Right lobe of liver (tissue), 6 donors: ENCODE results near the gene RALY. TPM values are rescaled to one million over a fixed set of nuclear protein-coding genes. Genes with fewer than 3 reads are reported as not detected.

Source experiments
- ATAC-seq, 4 donors: fragments of 200-7000 bp; cut with Tn5 transposase; one replicate each; pipeline ENCODE4 v1.9.1; 2020; ENCODE audit warnings: mild to moderate bottlenecking in 4 of 4, moderate library complexity in 4 of 4
- DNase-seq, 3 donors: peaks; one replicate each; pipeline ENCODE4 v3.0.0-alpha.2; 2020
- H3K27ac ChIP-seq, 3 donors: fragments of 200-600 bp; one replicate each; pipeline ENCODE4 v1.8.0; 2022
- H3K27me3 ChIP-seq, 2 donors: fragments of 200-600 bp; one replicate each; pipeline ENCODE4 v1.8.0; 2022
- H3K36me3 ChIP-seq, 4 donors: fragments of 200-600 bp; sonication (generic) in 1 of 4; one replicate each; pipeline versions ENCODE4 v1.5.1 to v1.8.0; 2017 to 2022; ENCODE audit warnings: control low read depth in 1 of 4
- H3K4me1 ChIP-seq, 4 donors: fragments of 200-600 bp; sonication (generic) in 1 of 4; one replicate each; pipeline versions ENCODE4 v1.5.1 to v1.8.0; 2017 to 2022; ENCODE audit warnings: control low read depth in 1 of 4
- H3K4me3 ChIP-seq, 3 donors: fragments of 200-600 bp; one replicate each; pipeline ENCODE4 v1.8.0; 2022
- H3K9me3 ChIP-seq, 4 donors: fragments of 200-600 bp; sonication (generic) in 1 of 4; one replicate each; pipeline versions ENCODE4 v1.5.1 to v1.8.0; 2017 to 2022; ENCODE audit warnings: control low read depth in 1 of 4
- CTCF ChIP-seq, 4 donors: fragments of 200-600 bp in 3 of 4; fragments of 450-650 bp in 1 of 4; IDR thresholded peaks; one replicate each; pipeline versions ENCODE4 v1.5.1 to v1.8.0; 2016 to 2022; ENCODE audit warnings: antibody characterized with exemption in 4 of 4, mild to moderate bottlenecking in 2 of 4
- POLR2A ChIP-seq: fragments of 450-650 bp; IDR thresholded peaks from one replicate; pipeline ENCODE4 v1.6.1; 2017; ENCODE audit warnings: antibody characterized with exemption, mild to moderate bottlenecking
- WGBS: methylation state at CpG from one replicate; pipeline ENCODE4 v1.1.6; 2018; ENCODE audit warnings: low coverage, low lambda C conversion rate; ENCODE audit not compliant: insufficient coverage; ENCODE audit errors: missing lambda C conversion rate; 5-methylcytosine and 5-hydroxymethylcytosine counted together
- intact Hi-C, 2 donors: fragments of 100-400 bp; cut with DNase I; formaldehyde crosslinking; loops; one replicate each; pipeline versions ENCODE4 v1.11.2 to v1.14.1; 2022
- long read RNA-seq: library from polyadenylated mRNA; unstranded; transcript quantifications from one replicate; pipeline ENCODE4 v2.0.0, GENCODE V29; 2019
- total RNA-seq, 6 experiments: library from RNA; depleted of rRNA in 2 of 6; stranded (reverse); fragments of >200 nt in 2 of 6; fragmentation: NEBNext Ultra II Directional in 3 of 6; extraction: Animal tissue kit (Norgen Biotek cat#: 25700) in 3 of 6; gene quantifications; one replicate each; pipeline versions ENCODE4 v1.1.0 to v1.2.4, GENCODE V29; 2016 to 2023
- donor health status: DM: no; HTN: yes; CAD: no.
- donor health status: DM: no; HTN: no; CAD: no.
- donor health status: DM: no; HTN: no; CAD: no.
- donor health status: DM: no; HTN: yes; CAD: no.
- donor health status: DM: no; HTN: yes; CAD: no.

Gene RALY
- total RNA-seq = 10 to 100 TPM; 24.8 to 42.1 (median 33.4) TPM
- long read RNA-seq = 0 reads

GRCh38 chr20:33993576-33994221, at the start of gene RALY:
Gene RALY (plus strand): TSS chr20:33993911. CDS start chr20:34072075, 78,164 bp downstream.
- Histone ChIP-seq H3K27me3 (no peaks in the 10 kb centered on the region), H3K27ac (peak within 1 kb of the TSS; percentile 89 to 93 (median 92)), H3K4me3 (peak within 1 kb of the TSS; percentile 78 to 94 (median 82)), H3K4me1 (peaks cover 0 to 33% (median 15%) of the 10 kb centered on the region in 4 donors), H3K36me3 (no peaks in the 10 kb centered on the region), H3K9me3 (no peaks in the 10 kb centered on the region)
- DNase-seq (peak; percentile 99), ATAC-seq (peak; percentile 85 to 91 (median 88))
- TF ChIP-seq CTCF (IDR thresholded peaks at IDR 0.05) (no peak), POLR2A (peak; percentile 99)
- 0% methylated on average over 14 of the region's 72 CpGs for WGBS
- intact Hi-C loops = no loop called here

GRCh38 chr20:33944914-33945313, 48.8 kb upstream of the RALY start:
- intact Hi-C loops = no loop called here
- no peaks in the 10 kb centered on the region for H3K36me3 ChIP-seq
- WGBS = 73% methylated on average over 3 of the region's 5 CpGs
- no peak for TF ChIP-seq CTCF (IDR thresholded peaks at IDR 0.05)
- TF ChIP-seq POLR2A = no peak
- DNase-seq = no peak
- H3K4me3 ChIP-seq = no peak overlapping the region
- no peaks in the 10 kb centered on the region for H3K27me3 ChIP-seq
- H3K4me1 ChIP-seq = no peaks in the 10 kb centered on the region
- no peak overlapping the region for H3K27ac ChIP-seq
- H3K9me3 ChIP-seq = no peaks in the 10 kb centered on the region
- ATAC-seq = no peak

GRCh38 chr20:33945391-33946081, 48.2 kb upstream of the RALY start:
- intact Hi-C loops = no loop called here
- 62% methylated on average over 5 of the region's 5 CpGs for WGBS
- Histone ChIP-seq H3K27ac (no peak overlapping the region), H3K27me3 (no peaks in the 10 kb centered on the region), H3K4me3 (no peak overlapping the region), H3K36me3 (no peaks in the 10 kb centered on the region), H3K9me3 (no peaks in the 10 kb centered on the region), H3K4me1 (no peaks in the 10 kb centered on the region)
- no peak for TF ChIP-seq POLR2A
- TF ChIP-seq CTCF (IDR thresholded peaks at IDR 0.05) = no peak
- no peak for DNase-seq
- no peak for ATAC-seq

- intact Hi-C loops = no loop called here
- H3K27ac ChIP-seq = no peak overlapping the region
- no peaks in the 10 kb centered on the region for H3K4me1 ChIP-seq
- no peaks in the 10 kb centered on the region for H3K9me3 ChIP-seq
- H3K27me3 ChIP-seq = no peaks in the 10 kb centered on the region
- TF ChIP-seq POLR2A = no peak
- TF ChIP-seq CTCF (IDR thresholded peaks at IDR 0.05) = peak; percentile 45 to 61 (median 49)
- 31% methylated on average over 2 of the region's 2 CpGs for whole genome bisulfite sequencing
- ATAC-seq = peak; percentile 53 to 77 (median 71)
- H3K36me3 ChIP-seq = no peaks in the 10 kb centered on the region
- DNase-seq = no peak
- H3K4me3 ChIP-seq = no peak overlapping the region
These were observed 45.9 kb upstream of the RALY start for GRCh38 chr20:33947709-33948295.
